Trophoblast cell (in vitro differentiated cells and primary cell): ENCODE data around the gene AP4S1.

Experiments used
- DNase-seq, 2 donors: peaks; one replicate each; pipeline ENCODE4 v3.0.0-alpha.2; 2016
- H2AFZ ChIP-seq: 2 replicates; pipeline ENCODE4 v1.6.1; 2013; ENCODE audit warnings: low read length, moderate library complexity, mild to moderate bottlenecking; ENCODE audit not compliant: insufficient read depth, poor library complexity
- H2AK5ac ChIP-seq: 2 replicates; pipeline ENCODE4 v1.6.1; 2013; ENCODE audit warnings: mild to moderate bottlenecking, low read length
- H2BK120ac ChIP-seq: 2 replicates; pipeline ENCODE4 v1.6.1; 2013; ENCODE audit warnings: low read length, mild to moderate bottlenecking, moderate library complexity; ENCODE audit not compliant: insufficient read depth, poor library complexity
- H2BK12ac ChIP-seq: 2 replicates; pipeline ENCODE4 v1.6.1; 2013; ENCODE audit warnings: mild to moderate bottlenecking, low read length, moderate library complexity
- H2BK5ac ChIP-seq: 2 replicates; pipeline ENCODE4 v1.6.1; 2013; ENCODE audit warnings: low read length, low read depth, moderate library complexity, mild to moderate bottlenecking; ENCODE audit not compliant: poor library complexity
- H3K14ac ChIP-seq: 2 replicates; pipeline ENCODE4 v1.6.1; 2013; ENCODE audit warnings: mild to moderate bottlenecking, low read length
- H3K18ac ChIP-seq: 2 replicates; pipeline ENCODE4 v1.6.1; 2013; ENCODE audit warnings: mild to moderate bottlenecking, low read length
- H3K23ac ChIP-seq: 2 replicates; pipeline ENCODE4 v1.6.1; 2013; ENCODE audit warnings: low read length
- H3K27ac ChIP-seq: 2 replicates; pipeline ENCODE4 v1.5.1; 2013; ENCODE audit warnings: low read depth, mild to moderate bottlenecking, inconsistent platforms, low read length, moderate library complexity
- H3K27me3 ChIP-seq: 2 replicates; pipeline ENCODE4 v1.6.1; 2013; ENCODE audit warnings: inconsistent platforms, mild to moderate bottlenecking, low read length, moderate library complexity; ENCODE audit not compliant: insufficient read depth
- H3K36me3 ChIP-seq, 2 experiments: 1 replicate in 1 of 2; 2 replicates in 1 of 2; pipeline ENCODE4 v1.6.1; 2013; ENCODE audit warnings: low read length in 2 of 2, mild to moderate bottlenecking in 2 of 2, moderate library complexity in 1 of 2; ENCODE audit not compliant: insufficient read depth in 2 of 2, control insufficient read depth in 1 of 2
- H3K4ac ChIP-seq: 2 replicates; pipeline ENCODE4 v1.6.1; 2013; ENCODE audit warnings: low read depth, mild to moderate bottlenecking, low read length, moderate library complexity
- H3K4me1 ChIP-seq, 2 experiments: 1 replicate in 1 of 2; 2 replicates in 1 of 2; pipeline ENCODE4 v1.6.1; 2013; ENCODE audit warnings: low read length in 2 of 2, mild to moderate bottlenecking in 2 of 2, moderate library complexity in 1 of 2; ENCODE audit not compliant: insufficient read depth in 2 of 2, control insufficient read depth in 1 of 2
- H3K4me2 ChIP-seq: 2 replicates; pipeline ENCODE4 v1.6.1; 2013; ENCODE audit warnings: inconsistent platforms, mild to moderate bottlenecking, low read length, moderate library complexity
- H3K4me3 ChIP-seq: 2 replicates; pipeline ENCODE4 v1.5.1; 2013; ENCODE audit warnings: mild to moderate bottlenecking, low read depth, low read length, inconsistent platforms
- H3K79me1 ChIP-seq: one replicate; pipeline ENCODE4 v1.6.1; 2013; ENCODE audit warnings: low read length
- H3K79me2 ChIP-seq: 2 replicates; pipeline ENCODE4 v1.6.1; 2013; ENCODE audit warnings: low read length, mild to moderate bottlenecking; ENCODE audit not compliant: control insufficient read depth, insufficient read depth, poor library complexity
- H3K9ac ChIP-seq: 2 replicates; pipeline ENCODE4 v1.6.1; 2013; ENCODE audit warnings: mild to moderate bottlenecking, low read length
- H3K9me3 ChIP-seq: 2 replicates; pipeline ENCODE4 v1.6.1; 2013; ENCODE audit warnings: low read depth, mild to moderate bottlenecking, control low read depth, inconsistent platforms, low read length; ENCODE audit not compliant: insufficient read depth
- H4K12ac ChIP-seq: 2 replicates; pipeline ENCODE4 v1.6.1; 2013; ENCODE audit warnings: low read depth, mild to moderate bottlenecking, low read length, moderate library complexity
- H4K8ac ChIP-seq: 2 replicates; pipeline ENCODE4 v1.6.1; 2013; ENCODE audit warnings: low read depth, mild to moderate bottlenecking, low read length, moderate library complexity
- H4K91ac ChIP-seq: one replicate; pipeline ENCODE4 v1.6.1; 2013; ENCODE audit warnings: low read depth, mild to moderate bottlenecking, low read length, moderate library complexity
- WGBS: extraction: QIAGEN DNeasy Blood & Tissue Kit; methylation state at CpG from one replicate; pipeline ENCODE4 v1.1.7; 2013; ENCODE audit warnings: missing lambda C conversion rate; ENCODE audit not compliant: insufficient read length, insufficient coverage; ENCODE audit errors: extremely low coverage; 5-methylcytosine and 5-hydroxymethylcytosine counted together

The AP4S1 gene

DNA sequence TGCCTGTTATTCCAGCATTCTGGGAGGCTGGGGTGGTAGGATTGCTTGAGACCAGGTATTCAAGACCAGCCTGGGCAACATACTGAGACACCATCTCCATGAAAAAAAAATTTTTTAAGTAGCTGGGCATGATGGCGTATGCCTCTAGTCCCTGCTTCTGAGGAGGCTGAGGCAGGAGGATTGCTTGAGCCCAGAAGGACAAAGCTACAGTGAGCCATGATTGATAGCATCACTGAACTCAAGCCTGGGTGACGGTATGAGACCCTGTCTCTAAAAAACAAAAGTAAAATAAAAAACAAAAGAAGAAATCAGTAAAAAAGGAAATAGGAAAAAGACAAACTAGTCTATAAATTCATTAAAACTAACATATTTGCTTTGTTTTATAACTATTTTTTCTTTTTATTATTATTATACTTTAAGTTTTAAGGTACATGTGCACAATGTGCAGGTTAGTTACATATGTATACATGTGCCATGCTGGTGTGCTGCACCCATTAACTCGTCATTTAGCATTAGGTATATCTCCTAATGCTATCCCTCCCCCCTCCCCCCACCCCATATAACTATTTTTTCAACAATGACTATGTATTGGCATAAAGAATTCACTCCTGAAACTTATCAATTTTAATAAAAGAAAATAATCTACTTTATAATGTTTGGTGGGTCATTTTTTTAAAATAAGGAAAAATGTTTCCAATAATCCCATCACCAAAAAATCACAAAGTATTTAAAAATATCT is 15.4 kb upstream of the AP4S1 start:
- Histone ChIP-seq H3K23ac (no peak overlapping the region), H2AFZ (no peak overlapping the region), H4K12ac (no peak overlapping the region), H3K14ac (no peak overlapping the region), H3K9ac (no peak overlapping the region), H2BK120ac (no peak overlapping the region), H2BK5ac (no peak overlapping the region), H4K91ac (no peak overlapping the region), H3K36me3 (peaks cover 7 to 10% of the 10 kb centered on the region in 2 experiments), H2BK12ac (no peak overlapping the region), H3K4me1 (no peaks in the 10 kb centered on the region), H3K9me3 (no peaks in the 10 kb centered on the region), H3K27me3 (no peaks in the 10 kb centered on the region), H3K4ac (peak overlapping the region; percentile 64), H4K8ac (no peak overlapping the region), H3K79me1 (no peaks in the 10 kb centered on the region), H2AK5ac (no peak overlapping the region), H3K27ac (no peak overlapping the region), H3K4me3 (no peak overlapping the region), H3K4me2 (no peak overlapping the region), H3K18ac (no peak overlapping the region), H3K79me2 (peaks cover 12% of the 10 kb centered on the region)
- DNase-seq = no peak
- WGBS = no CpG with 5 or more reads among the region's 3 CpGs

GRCh38 chr14:31010935-31011334 is 14.5 kb upstream of the AP4S1 start:
- H3K18ac ChIP-seq = no peak overlapping the region
- H3K4me3 ChIP-seq = no peak overlapping the region
- H3K4me2 ChIP-seq = no peak overlapping the region
- no peak overlapping the region for H4K91ac ChIP-seq
- H3K79me2 ChIP-seq = peaks cover 12% of the 10 kb centered on the region
- no CpG with 5 or more reads among the region's 3 CpGs for WGBS
- no peak for DNase-seq
- H3K79me1 ChIP-seq = no peaks in the 10 kb centered on the region
- no peak overlapping the region for H2BK12ac ChIP-seq
- H4K8ac ChIP-seq = no peak overlapping the region
- no peak overlapping the region for H3K9ac ChIP-seq
- no peak overlapping the region for H4K12ac ChIP-seq
- H2BK120ac ChIP-seq = no peak overlapping the region
- no peak overlapping the region for H2AK5ac ChIP-seq
- H3K14ac ChIP-seq = no peak overlapping the region
- peaks cover 5 to 8% of the 10 kb centered on the region in 2 experiments for H3K36me3 ChIP-seq
- H3K4me1 ChIP-seq = no peaks in the 10 kb centered on the region
- H3K9me3 ChIP-seq = no peaks in the 10 kb centered on the region
- no peak overlapping the region for H2AFZ ChIP-seq
- no peaks in the 10 kb centered on the region for H3K27me3 ChIP-seq
- H3K4ac ChIP-seq = no peak overlapping the region
- H3K27ac ChIP-seq = no peak overlapping the region
- H3K23ac ChIP-seq = no peak overlapping the region
- H2BK5ac ChIP-seq = no peak overlapping the region

DNA sequence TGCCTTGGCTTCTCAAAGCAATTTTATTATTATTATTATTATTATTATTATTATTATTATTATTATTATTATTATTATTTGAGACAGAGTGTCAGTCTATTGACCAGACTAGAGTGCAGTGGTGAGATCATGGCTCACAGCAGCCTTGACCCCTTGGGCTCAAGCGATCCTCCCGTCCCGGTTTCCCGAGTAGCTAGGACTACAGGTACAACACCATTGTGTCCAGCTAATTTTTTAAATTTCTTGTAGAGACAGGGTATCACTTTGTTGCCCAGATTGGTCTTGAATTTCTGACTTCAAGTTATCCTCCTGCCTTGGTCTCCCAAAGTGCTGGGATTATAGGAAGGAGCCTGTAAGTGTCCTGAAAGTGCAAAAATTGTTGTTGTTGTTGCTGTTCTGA is 11.6 kb upstream of the AP4S1 start:
- no peak for DNase-seq
- Histone ChIP-seq H3K14ac (no peak overlapping the region), H3K79me1 (no peaks in the 10 kb centered on the region), H4K12ac (no peak overlapping the region), H4K8ac (no peak overlapping the region), H3K9me3 (no peaks in the 10 kb centered on the region), H3K4me2 (no peak overlapping the region), H3K18ac (no peak overlapping the region), H3K4me3 (no peak overlapping the region), H3K4me1 (no peaks in the 10 kb centered on the region), H2BK120ac (no peak overlapping the region), H3K36me3 (peaks cover 7 to 8% of the 10 kb centered on the region in 2 experiments), H3K79me2 (peaks cover 10% of the 10 kb centered on the region), H3K23ac (no peak overlapping the region), H3K27me3 (no peaks in the 10 kb centered on the region), H3K4ac (peak overlapping the region; percentile 52), H4K91ac (no peak overlapping the region), H2AK5ac (no peak overlapping the region), H3K27ac (no peak overlapping the region), H2AFZ (no peak overlapping the region), H3K9ac (no peak overlapping the region), H2BK12ac (no peak overlapping the region), H2BK5ac (no peak overlapping the region)
- no CpG with 5 or more reads among the region's 4 CpGs for WGBS

DNA sequence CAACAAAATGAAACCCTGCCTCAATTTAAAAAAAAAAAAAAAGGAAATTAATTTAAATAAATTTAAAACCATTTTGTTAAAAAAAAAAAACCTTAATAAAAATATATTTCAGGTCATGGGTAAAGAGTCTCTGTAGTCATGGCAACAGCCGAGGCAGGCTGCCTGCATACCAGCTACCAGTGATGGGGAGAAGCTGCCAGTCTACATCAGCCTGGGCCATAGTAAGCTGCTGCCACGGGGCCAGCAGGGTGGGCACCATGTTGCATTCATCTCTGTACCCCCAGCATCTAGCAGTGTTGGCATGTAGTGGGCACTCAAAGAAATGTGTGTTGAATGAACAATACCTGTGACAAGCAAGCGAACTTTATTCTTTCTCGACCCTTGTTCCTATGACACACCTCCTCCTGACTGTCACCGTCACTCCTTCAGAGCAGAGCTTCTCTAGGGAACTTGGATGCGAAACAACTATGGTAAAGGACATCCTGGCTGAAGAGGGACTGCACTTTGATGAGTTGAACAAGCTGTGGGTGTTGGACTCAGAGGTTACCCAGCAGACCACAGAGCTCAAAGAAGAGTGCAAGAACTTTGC is 7.3 kb upstream of the AP4S1 start:
- H2BK12ac ChIP-seq = no peak overlapping the region
- H3K79me1 ChIP-seq = no peaks in the 10 kb centered on the region
- H3K36me3 ChIP-seq = peaks cover 2 to 6% of the 10 kb centered on the region in 2 experiments
- no peak overlapping the region for H4K91ac ChIP-seq
- no peaks in the 10 kb centered on the region for H3K27me3 ChIP-seq
- H3K79me2 ChIP-seq = peaks cover 8% of the 10 kb centered on the region
- no peak overlapping the region for H3K23ac ChIP-seq
- peak overlapping the region; percentile 93 for H3K4ac ChIP-seq
- DNase-seq = no peak
- H2BK5ac ChIP-seq = no peak overlapping the region
- H2BK120ac ChIP-seq = no peak overlapping the region
- H3K9ac ChIP-seq = no peak overlapping the region
- H3K18ac ChIP-seq = no peak overlapping the region
- no peak overlapping the region for H3K27ac ChIP-seq
- no peak overlapping the region for H2AK5ac ChIP-seq
- H3K4me2 ChIP-seq = no peak overlapping the region
- H3K4me1 ChIP-seq = no peaks in the 10 kb centered on the region
- no peak overlapping the region for H4K12ac ChIP-seq
- no peak overlapping the region for H3K14ac ChIP-seq
- H4K8ac ChIP-seq = no peak overlapping the region
- H3K9me3 ChIP-seq = no peaks in the 10 kb centered on the region
- no CpG with 5 or more reads among the region's 6 CpGs for WGBS
- no peak overlapping the region for H2AFZ ChIP-seq
- H3K4me3 ChIP-seq = no peak overlapping the region
